Right forelimb (tissue), 1 donor: ENCODE measurements around the gene TIMM22.

Source experiments
- DNase-seq: peaks from one replicate; pipeline ENCODE4 v3.0.0-alpha.2; 2018

Gene TIMM22

GRCh38 chr17:1024076-1024475, 27.1 kb downstream of the TIMM22 start:
- no peak for DNase-seq

- no peak for DNase-seq
These were observed 29.0 kb downstream of the TIMM22 start for GRCh38 chr17:1025733-1026598.

GRCh38 chr17:1026599-1026975, 29.7 kb downstream of the TIMM22 start:
- DNase-seq: no peak

- DNase-seq: no peak
These were observed 30.1 kb downstream of the TIMM22 start for GRCh38 chr17:1027044-1027443.

- DNase-seq: no peak
These were observed 32.4 kb downstream of the TIMM22 start for GRCh38 chr17:1029196-1029921.

GRCh38 chr17:1029922-1030644, 33.2 kb downstream of the TIMM22 start:
- DNase-seq: no peak

GRCh38 chr17:1030684-1031532, 34.0 kb downstream of the TIMM22 start:
- DNase-seq: peak; percentile 75

GRCh38 chr17:1031711-1032110, 34.8 kb downstream of the TIMM22 start:
- DNase-seq: peak; percentile 89

GRCh38 chr17:1032391-1032790, 35.5 kb downstream of the TIMM22 start:
- no peak for DNase-seq

- DNase-seq: no peak
These were observed 36.6 kb downstream of the TIMM22 start for GRCh38 chr17:1033503-1033902.

- no peak for DNase-seq
These were observed 37.8 kb downstream of the TIMM22 start for GRCh38 chr17:1034652-1035210.

GRCh38 chr17:1035546-1036170, 38.7 kb downstream of the TIMM22 start:
- no peak for DNase-seq

GRCh38 chr17:1036171-1036844, 39.4 kb downstream of the TIMM22 start:
- no peak for DNase-seq

- DNase-seq: no peak
These were observed 39.9 kb downstream of the TIMM22 start for GRCh38 chr17:1036845-1037237.

- DNase-seq: no peak
These were observed 40.4 kb downstream of the TIMM22 start for GRCh38 chr17:1037238-1037879.

- no peak for DNase-seq
These were observed 41.7 kb downstream of the TIMM22 start for GRCh38 chr17:1038459-1039122.

GRCh38 chr17:1039123-1039507, 42.2 kb downstream of the TIMM22 start:
- DNase-seq: no peak

GRCh38 chr17:1039511-1040215, 42.7 kb downstream of the TIMM22 start:
- peak; percentile 75 for DNase-seq

- peak; percentile 75 for DNase-seq
These were observed 43.3 kb downstream of the TIMM22 start for GRCh38 chr17:1040216-1040600.
